Measurements from ENCODE around the gene DTNB. TPM values are rescaled to one million over a fixed set of nuclear protein-coding genes. Genes with fewer than 3 reads are reported as not detected.

The DTNB gene
- total and polyA plus RNA-seq, 2 donors (not counting 3 experiments of a cell fraction or from before 2014, with no cell fraction given) = 11.5 to 17.0 TPM

DNA sequence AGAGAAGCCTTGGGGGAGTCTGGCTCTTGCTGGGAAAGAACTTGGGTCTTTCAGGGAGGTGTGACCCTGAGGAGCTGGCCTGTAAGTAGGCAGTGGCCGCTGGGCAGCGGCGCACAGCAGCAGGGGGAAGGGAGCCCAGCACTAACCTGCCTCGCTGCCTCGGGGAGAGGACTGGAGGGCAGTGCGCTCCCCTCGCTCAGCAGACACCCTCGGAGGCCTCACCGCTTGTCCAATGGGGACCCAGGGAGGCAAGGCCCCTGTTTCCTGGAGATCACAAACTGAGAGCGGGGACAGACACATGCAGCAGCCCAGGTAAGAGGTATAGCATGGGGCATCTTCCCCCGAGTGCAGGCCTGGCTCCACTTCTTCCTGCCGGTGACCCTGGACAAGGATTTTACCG is 335.0 kb downstream of the DTNB start:
- no peak for FAIRE-seq

More for the DNA sequence above, 335.0 kb downstream of the DTNB start:
- Histone ChIP-seq H3K9me3 (replicated peaks; ENCODE audit: control insufficient read depth, insufficient read depth, low read length) (no peaks in the 10 kb centered on the region), H4K20me1 (replicated peaks; ENCODE audit: control insufficient read depth, extremely low read depth, insufficient read depth, low read length) (no peaks in the 10 kb centered on the region), H3K9ac (replicated peaks; ENCODE audit: extremely low read depth, insufficient read depth, low read length) (no peak overlapping the region), H3K36me3 (ENCODE audit: control insufficient read depth in 2 of 2, extremely low read depth in 1 of 2, insufficient read depth in 2 of 2, low read length in 2 of 2) (no peaks in the 10 kb centered on the region), H3K27me3 (ENCODE audit: control insufficient read depth in 2 of 2, insufficient read depth in 2 of 2, low read length in 2 of 2) (no peaks in the 10 kb centered on the region), H3K4me1 (ENCODE audit: control insufficient read depth, extremely low read depth, insufficient read depth, low read length) (no peaks in the 10 kb centered on the region), H3K4me2 (ENCODE audit: insufficient read depth, low read length) (no peak overlapping the region), H2AFZ (ENCODE audit: low read depth, low read length) (no peak overlapping the region), H3K27ac (ENCODE audit: insufficient read depth, low read depth, low read length) (no peak overlapping the region), H3K9me1 (replicated peaks; ENCODE audit: control insufficient read depth, extremely low read depth, insufficient read depth, low read length) (no peaks in the 10 kb centered on the region), H3K79me2 (ENCODE audit: control insufficient read depth, insufficient read depth, low read length) (no peaks in the 10 kb centered on the region), H3K4me3 (replicated peaks in 1 of 3; ENCODE audit: insufficient read depth in 1 of 3, low read depth in 1 of 3, low read length in 3 of 3) (no peak overlapping the region)
- intact Hi-C loops (cut with micrococcal nuclease) = no loop called here
- no peak for DNase-seq (ENCODE audit: low read depth, low spot score)
- ChIA-PET CTCF (interaction anchor here (1.0 to 3.3 kb wide), 3 partner anchors 14 to 33 kb away, joined by 3 to 14 read pairs (median 4); no protein-coding TSS in a partner anchor), POLR2A (no interaction called here)
- dilution Hi-C loops (cut with MboI; ENCODE audit: extremely low pct_ligation_motif_present, low sequenced_read_pairs) = no loop called here
- no TSS peak for BruUV-seq (replicated peaks)
- no peak for TF ChIP-seq JUN (IDR thresholded peaks at IDR 0.05; ENCODE audit: borderline replicate concordance, insufficient read depth, insufficient read length, low read depth)
- no peak for TF ChIP-seq EZH2 (IDR thresholded peaks at IDR 0.05; ENCODE audit: borderline replicate concordance, low read depth, low read length, severe bottlenecking)
- TF ChIP-seq MYC (IDR thresholded peaks at IDR 0.05; ENCODE audit: low read depth, low read length) = no peak
- no peak for TF ChIP-seq GATA2 (IDR thresholded peaks at IDR 0.05; ENCODE audit: insufficient read depth, insufficient read length, low read depth, low read length)
- TF ChIP-seq, protein P1, sequence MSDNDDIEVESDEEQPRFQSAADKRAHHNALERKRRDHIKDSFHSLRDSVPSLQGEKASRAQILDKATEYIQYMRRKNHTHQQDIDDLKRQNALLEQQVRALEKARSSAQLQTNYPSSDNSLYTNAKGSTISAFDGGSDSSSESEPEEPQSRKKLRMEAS (IDR thresholded peaks at IDR 0.05; ENCODE audit: insufficient read depth, insufficient read length) = no peak
- no peak for TF ChIP-seq FOS (IDR thresholded peaks at IDR 0.05; ENCODE audit: borderline replicate concordance, insufficient read depth, low read length)
- no peak for TF ChIP-seq POLR2AphosphoS5 (IDR thresholded peaks at IDR 0.05; ENCODE audit: insufficient read depth, low read depth, low read length)
- TF ChIP-seq POLR2A (IDR thresholded peaks at IDR 0.05; ENCODE audit: low read depth, low read length) = no peak
- TF ChIP-seq, protein P2, sequence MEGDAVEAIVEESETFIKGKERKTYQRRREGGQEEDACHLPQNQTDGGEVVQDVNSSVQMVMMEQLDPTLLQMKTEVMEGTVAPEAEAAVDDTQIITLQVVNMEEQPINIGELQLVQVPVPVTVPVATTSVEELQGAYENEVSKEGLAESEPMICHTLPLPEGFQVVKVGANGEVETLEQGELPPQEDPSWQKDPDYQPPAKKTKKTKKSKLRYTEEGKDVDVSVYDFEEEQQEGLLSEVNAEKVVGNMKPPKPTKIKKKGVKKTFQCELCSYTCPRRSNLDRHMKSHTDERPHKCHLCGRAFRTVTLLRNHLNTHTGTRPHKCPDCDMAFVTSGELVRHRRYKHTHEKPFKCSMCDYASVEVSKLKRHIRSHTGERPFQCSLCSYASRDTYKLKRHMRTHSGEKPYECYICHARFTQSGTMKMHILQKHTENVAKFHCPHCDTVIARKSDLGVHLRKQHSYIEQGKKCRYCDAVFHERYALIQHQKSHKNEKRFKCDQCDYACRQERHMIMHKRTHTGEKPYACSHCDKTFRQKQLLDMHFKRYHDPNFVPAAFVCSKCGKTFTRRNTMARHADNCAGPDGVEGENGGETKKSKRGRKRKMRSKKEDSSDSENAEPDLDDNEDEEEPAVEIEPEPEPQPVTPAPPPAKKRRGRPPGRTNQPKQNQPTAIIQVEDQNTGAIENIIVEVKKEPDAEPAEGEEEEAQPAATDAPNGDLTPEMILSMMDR (IDR thresholded peaks at IDR 0.05; ENCODE audit: extremely low read depth in 1 of 2, insufficient read depth in 1 of 2, low read depth in 1 of 2, low read length in 2 of 2) = no peak
